ENCODE data around the gene MRPS30.
"Not testable (repeated sequence)": the region's sequence is repeated elsewhere in the genome, so short reads cannot be mapped to it uniquely, and the experiment has no call there.

Gene MRPS30

DNA sequence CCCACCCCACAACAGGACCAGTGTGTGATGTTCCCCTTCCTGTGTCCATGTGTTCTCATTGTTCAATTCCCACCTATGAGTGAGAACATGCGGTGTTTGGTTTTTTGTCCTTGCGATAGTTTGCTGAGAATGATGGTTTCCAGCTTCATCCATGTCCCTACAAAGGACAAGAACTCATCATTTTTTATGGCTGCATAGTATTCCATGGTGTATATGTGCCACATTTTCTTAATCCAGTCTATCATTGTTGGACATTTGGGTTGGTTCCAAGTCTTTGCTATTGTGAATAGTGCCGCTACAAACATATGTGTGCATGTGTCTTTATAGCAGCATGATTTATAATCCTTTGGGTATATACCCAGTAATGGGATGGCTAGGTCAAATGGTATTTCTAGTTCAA is 15.9 kb downstream of the MRPS30 start:
- DNase-seq, result not testable (repeated sequence)

DNA sequence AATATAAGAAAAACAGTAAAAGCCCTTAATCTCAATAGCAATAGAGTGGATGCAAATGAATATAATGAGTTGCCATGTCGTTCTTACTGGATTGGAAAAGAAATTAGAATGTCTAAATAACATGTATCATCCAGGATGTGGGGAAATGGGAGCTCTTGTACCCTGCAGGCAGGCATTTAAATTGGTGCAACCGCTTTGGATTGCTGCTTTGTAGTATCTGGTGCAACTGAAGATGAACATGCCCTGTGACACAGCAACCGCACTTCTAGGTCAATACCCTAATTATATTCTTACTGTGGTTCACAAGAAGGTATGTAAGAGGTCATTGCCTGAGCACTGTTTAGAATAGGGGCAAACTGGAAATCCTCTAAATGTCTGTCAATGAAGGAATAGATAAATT is 18.9 kb downstream of the MRPS30 start:
- DNase-seq, result no peak

DNA sequence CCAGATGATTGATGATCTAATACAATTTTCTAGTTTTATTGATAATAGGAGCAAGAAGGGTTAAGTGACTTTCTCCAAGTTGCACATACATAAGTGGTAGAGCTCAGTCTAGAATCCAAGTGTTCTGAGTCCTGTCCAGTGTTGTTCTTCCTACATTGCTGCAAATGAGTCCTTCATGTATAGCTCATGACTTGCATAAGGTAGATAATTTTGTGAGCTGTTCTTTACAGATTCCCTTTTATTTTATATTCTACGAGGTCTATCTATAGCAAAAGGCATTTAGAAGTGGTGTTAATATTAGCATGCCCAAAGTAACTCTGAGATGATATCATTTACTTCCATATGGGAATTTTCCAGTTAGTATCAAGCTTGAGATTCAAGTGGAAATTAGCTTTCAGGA is 20.0 kb downstream of the MRPS30 start:
- DNase-seq, result no peak

DNA sequence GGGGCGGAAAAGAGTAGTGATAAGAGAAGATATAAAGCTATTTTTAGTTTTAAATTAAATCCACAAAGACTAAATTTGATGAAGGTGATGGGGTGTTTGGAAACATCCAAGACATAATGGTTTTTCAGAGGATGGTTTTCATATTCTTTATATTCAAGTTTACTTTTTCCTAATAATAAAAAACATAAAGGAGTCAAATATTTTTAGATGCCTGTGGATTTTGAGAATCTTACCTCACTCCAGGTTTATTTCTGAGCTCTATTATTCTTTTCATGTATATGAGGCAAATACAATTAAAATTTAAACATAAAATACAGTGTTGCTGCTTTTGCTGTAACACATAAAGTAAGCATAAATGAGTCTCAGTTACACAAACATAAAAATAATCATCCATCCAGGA is 22.2 kb downstream of the MRPS30 start:
- DNase-seq, result no peak

DNA sequence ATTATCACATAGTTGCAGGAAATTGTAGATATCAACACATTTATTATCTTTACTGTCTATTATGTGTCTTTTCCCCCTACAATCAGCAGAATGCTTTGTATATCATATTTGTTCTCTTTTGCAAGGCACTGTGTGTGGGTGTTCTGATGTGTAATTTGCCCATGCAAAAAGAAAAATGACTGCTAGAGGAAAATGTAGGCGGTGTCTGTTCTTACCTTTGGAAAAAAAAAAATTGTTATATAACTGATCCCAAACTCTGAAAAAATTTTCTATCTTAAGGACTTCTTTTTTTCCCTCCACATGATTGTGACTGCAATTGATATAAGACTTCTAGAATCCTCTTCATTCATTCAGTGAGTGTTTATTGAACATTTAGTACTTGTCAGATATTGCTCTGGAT is 24.5 kb downstream of the MRPS30 start:
- no peak for DNase-seq

DNA sequence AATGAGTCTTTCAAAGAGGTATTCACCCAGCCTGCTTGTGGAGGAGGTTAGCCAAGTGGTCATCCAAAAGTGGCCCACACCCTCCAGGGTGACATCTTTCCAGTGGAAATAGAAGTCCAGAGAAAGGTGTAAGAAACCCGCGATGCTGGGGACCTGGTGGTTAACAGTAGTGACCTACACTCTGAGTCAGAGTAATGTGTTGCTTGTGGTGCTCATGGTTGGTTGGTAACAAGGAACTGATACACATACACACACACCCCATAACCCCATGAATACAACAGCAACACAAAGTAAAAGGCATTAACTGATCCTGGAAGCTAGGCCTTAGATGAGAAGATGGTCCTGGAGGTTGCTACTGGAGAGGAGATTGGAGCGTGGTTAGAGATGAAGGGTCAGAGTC is 26.9 kb downstream of the MRPS30 start:
- no peak for DNase-seq

DNA sequence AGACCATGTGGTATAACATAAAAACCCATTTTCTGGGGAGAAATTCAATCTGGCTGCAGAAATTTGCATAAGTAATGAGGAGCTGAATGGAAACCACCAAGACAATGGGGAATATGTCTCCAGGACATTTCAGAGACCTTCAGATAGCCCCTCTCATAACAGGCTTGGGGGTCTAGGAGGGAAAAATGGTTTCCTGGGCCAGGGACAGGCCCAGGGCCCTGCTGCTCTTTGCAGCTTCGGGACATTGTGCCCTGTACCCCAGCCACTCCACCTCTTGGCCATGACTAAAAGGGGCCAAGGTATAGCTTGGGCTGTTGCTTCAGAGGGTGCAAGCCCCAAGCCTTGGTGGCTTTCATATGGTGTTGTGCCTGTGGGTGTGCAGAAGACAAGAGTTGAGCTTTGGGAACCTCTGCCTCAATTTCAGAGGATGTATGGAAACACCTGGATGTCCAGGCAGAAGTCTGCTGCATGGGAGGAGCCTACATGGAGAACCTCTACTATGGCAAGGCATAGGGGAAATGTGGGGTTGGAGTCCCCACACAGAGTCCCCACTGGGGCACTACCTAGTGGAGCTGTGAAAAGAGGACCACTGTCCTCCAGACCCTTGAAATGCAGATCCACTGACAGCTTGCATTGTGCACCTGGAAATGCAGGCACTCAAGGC is 30.4 kb downstream of the MRPS30 start:
- DNase-seq, result no peak

DNA sequence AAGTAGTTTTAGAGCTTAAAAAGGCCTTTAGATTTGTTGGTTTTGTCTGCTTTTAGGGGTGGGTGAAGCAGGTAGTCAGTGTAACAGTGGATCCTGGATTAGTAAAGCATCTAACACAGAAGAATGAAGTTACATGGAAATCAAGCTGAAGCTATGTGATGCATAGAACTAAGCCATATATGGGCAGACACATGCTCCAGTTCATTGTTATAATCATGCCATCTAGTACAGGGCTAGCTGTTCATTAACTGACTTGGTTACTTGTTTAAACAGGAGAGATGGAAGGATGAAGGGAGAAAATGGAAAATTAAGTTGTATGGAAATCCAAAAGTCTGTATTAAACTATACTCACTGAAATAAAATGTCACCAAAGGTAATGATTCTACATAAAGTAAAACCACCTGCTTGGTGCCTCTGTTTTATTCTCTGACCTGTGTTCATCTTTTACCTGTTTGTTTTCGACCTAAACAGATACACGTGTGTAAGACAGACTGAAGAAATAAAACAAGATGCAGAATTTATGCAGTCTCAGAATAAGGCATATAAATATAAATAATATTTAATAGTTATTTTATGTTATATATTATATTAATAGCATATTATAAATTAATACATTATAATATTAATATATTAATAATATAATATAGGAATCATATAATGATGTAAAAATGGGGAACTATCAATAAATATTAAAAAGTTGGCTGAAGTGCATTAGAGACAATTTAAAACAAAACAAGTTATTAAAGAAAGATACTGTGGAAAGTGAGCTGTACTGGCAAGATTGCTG is 33.9 kb downstream of the MRPS30 start:
- no peak for DNase-seq

DNA sequence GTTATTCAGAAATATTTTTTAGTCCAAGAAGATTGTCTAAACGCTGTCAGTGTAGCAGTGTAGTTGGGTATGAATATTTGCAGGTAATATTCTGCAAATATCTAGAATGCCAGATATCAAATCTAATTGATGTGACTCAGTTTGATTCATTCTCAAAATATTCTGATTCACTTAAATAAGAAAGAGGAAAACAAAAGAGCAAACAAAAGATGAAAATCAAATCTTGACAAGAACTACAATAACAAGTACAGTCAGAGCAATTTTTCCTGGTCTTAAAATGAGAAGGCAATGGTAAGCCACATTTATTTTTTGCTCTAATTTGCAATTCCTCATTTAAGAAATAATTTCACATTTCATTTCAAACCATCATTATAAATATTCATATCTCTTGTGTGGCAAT is 36.0 kb downstream of the MRPS30 start:
- no peak for DNase-seq

DNA sequence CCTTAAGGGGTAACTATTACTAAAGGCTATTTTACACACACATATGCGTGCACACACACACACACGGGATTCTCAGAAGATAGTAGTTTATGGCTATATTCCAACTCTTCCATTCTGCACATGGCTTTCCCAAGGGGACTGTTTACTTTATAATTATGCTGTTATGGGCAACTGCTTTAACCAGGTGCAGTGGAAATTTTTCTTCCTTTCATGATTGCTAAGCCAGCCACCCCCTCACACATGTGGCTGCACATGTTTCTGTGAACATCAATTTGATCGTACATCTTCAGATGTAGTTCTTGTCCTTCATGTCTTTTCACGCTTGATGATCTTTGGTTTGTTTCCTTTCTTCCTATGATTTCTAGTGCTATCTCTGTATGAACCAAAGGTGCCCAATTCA is 37.0 kb downstream of the MRPS30 start:
- no peak for DNase-seq

DNA sequence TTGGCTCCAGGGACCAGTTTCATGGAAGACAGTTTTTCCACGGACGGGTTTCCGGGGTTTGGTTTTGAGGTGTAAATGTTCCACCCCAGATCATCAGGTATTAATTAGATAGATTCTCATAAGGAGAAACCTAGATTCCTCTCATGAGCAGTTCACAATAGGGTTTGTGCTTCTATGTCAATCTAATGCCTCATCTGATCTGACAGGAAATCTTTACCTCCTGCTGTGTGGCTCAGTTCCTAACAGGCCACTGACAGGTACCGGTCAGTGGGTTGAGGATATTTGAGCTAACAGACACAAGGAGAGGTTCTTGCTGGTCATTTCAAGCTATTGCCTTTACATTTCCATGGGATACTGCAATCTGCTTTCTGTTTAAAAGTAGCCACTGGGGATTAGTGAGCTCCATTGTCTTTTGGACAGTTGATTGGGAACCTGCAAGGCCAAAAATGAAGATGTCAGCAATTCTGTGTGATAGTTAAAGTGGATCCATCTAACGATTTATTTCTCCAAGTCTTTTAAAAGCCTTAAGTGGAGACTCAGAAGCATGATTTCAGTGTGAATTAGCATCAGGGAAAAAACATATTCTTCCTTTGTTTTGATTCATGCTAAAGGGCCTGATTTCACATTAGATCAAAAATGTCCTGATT is 38.6 kb downstream of the MRPS30 start:
- DNase-seq, result no peak

DNA sequence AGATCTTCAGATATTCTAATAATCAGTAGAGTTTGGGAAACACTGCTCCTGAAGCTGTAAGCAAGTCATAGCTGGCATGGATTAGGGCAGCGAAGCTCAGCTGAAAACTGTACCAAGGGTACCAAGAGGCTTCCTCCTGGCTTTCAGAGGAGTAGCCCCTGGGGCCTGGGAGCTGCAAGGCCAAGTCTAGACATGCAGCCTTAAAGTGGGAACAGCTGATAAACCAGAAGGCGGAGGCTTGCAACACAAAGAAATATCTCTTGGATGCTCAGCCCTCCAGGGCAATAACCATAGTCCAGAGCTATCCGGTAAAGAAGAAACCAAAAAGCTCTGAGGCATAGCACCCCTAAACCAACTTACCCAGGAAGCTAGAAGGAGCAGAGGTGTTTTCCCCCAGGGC is 51.5 kb downstream of the MRPS30 start:
- no peak for DNase-seq

DNA sequence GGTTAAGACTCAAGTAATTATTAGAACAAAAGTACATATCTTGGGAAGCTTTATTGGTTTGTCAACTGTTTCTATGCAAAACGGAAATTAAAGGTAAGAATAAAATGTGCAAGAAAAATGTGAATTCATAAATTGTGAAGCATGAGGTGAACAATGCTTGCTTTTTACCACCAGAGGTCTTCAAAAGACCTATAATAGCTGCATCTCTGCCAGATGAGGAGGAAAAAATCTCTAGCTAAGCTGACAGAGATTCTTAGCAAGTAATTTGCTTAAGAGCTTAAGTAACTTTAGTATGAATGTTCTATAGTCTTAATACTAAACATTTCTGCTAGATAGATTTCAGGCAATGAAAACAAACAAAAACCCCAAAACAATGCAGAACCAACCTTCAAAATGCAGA is 54.1 kb downstream of the MRPS30 start:
- DNase-seq, result no peak
